8988T (cell line): ENCODE measurements around the gene MGA.

Source experiments
- DNase-seq: peaks from one replicate; pipeline ENCODE4 v3.0.0; 2011

The MGA gene

DNA sequence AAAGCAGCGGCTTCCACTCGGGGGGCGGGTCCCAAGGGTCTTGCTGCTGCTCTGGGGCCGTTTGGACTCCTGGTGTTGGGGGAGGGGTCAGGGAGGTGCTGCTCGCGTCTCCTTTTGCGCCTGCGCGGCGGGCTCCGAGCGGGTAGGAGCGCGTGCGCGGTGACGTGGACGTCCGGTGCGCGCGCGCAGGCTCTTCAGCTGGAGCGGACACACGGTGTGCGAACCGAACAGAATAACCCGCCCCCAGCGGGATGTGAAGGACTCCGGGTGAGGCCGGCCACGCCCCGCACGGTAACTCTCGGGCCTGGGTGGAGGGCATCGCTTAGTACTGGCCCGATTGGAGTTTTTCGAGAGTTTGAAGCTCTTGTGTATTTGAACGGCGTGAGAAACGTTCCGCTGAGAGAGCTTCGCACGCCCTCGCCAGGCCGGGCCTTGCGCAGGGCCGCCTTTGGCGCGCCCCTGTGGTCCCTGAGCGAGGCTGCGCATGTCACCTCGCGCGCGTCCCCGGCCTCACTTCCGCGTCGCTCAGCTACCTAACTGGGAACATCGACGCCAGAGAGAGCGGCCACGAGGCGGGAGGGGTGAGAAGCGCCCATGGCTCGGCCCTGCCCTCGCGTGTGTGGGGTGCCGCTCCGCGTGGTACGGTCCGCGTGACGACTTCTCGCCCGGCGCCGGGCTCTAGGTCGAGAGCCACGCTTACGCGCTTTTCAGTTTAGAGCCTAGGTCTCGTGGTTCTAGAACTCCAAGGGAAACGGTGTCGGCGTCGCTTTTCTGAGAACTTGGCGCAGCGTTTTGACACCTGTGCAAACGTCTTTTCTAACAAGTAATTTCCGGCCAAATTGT lies at the start of gene MGA:
TSS of gene MGA (plus strand) at position 171 of the 843 bp plus-strand sequence.
- peak; percentile 75 for DNase-seq

GRCh38 chr15:41620536-41621199 lies 39.5 kb upstream of the MGA start:
- no peak for DNase-seq

GRCh38 chr15:41621200-41622193 lies 38.7 kb upstream of the MGA start:
- peak; percentile 81 for DNase-seq

GRCh38 chr15:41622901-41623300 lies 37.3 kb upstream of the MGA start:
- DNase-seq, result no peak

GRCh38 chr15:41627203-41627602 lies 33.0 kb upstream of the MGA start:
- no peak for DNase-seq

DNA sequence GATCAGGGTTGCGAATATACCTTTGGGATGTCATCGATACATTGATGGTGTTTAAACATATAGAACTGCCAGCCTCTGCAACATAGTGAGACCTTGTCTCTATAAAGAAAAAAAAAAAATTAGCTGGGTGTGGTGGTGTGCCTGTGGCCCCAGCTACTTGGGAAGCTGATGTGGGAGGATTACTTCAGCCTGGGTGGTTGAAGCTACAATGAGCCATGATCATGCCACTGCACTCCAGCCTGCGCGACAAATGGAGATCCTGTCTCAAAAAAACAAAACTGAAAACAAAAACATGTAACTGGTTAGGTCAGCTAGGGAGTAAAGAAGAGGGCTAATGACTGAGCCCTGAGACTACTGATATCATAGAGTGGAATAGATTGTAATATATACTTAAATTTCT lies 30.7 kb upstream of the MGA start:
- DNase-seq, result no peak

DNA sequence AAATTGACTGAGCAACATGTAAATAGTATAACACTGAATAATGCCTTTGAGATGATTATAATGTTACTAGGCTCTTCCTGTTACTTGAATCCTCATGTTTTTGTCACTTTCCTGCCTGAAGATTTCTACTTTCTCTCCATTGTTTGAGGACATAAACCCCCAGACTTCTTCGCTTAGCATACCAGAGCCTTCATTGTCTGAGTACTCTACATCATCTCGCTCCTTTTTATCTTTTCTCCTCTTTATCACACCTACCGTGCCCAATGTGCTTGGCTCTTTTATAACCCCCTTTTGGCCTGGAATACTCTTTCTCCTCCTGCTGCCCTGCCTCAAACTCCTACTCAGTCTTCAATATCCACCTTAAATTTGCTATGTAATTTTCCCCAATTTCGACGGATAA lies 30.3 kb upstream of the MGA start:
- no peak for DNase-seq

DNA sequence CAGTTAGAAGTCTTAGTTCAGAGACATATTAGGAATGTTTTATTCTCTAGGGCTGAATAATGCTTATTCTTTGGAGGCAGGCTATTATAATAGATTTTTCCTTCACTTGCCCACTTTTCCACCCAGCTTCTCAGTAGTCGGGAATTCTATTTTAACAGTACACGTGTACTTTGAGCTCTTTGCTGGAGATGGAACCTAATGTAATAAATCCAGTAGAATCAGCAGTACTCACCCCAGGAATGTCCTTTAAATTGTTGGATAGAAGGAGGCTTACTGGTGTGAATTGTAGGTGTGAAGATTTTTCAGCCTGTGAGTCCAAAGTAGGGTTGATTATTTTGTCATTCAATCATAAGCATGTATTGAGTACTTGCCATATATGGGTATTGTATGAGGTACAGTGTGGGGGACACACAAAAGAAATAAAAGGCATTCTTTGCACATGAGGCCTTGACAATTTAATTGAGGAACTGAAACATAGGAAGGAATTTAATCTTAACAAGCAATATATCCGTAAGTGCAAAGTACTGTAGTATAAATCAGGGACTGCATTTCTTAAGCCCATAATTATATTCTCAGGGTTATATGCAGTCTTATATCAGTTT lies 29.5 kb upstream of the MGA start:
- no peak for DNase-seq

GRCh38 chr15:41631880-41632470 lies 28.2 kb upstream of the MGA start:
- no peak for DNase-seq

GRCh38 chr15:41633609-41634008 lies 26.6 kb upstream of the MGA start:
- DNase-seq, result no peak

- DNase-seq, result no peak
Measured at GRCh38 chr15:41634072-41634626, 26.1 kb upstream of the MGA start.

DNA sequence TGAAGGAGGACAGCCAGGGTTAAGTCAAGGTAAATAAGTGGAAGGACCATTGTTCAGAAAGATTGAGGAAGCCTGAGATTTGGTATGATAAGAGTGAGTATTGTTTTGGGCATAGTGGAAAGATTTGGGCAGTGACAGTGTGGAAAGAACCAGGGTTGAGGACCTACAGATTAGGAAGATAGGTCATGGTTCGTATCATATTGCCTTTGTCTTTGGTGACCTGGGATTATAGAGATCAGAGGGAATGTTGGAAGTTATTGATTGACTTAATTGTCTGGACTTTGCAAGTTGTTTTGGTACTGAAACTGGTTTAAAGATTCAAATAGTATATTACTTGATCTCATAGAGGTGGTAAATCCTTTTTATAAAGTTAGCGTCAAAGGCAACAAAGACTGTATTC lies 23.1 kb upstream of the MGA start:
- no peak for DNase-seq

DNA sequence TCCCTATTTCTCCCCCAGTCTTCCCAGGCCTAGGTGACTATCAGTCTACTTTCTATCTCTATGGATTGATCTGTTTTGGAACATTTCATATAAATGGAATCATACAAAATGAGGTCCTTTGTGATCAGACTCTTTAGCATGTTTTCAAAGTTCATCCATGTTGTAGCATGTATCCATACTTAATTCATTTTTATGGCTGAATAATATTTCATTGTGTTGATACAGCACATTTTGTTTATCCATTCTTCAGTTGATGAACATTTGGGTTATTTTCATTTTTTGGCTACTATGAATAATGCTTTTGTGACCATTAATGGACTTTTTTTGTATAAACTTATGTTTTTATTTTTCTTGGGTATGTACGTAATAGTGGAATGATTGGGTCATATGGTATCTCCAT lies 19.2 kb upstream of the MGA start:
- no peak for DNase-seq

- no peak for DNase-seq
Measured at GRCh38 chr15:41647262-41647661, 12.9 kb upstream of the MGA start.

DNA sequence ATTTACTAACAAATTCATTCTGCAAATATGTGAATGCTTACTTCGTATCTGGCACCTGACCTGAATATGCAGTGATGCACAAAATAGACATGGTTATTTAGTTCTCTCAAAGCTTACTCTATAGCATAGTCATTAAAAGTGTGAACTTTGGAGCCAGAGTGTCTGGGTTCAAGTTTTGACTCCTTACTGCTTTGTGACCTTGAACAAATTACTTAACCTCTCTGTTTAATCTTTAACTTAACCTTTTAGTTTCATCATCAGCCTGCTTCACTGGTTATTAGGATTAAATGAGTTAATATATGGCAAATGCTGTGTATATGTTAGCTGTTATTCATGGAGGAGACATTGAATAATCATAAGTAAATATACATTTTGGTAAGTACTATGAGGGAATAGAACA lies 12.1 kb upstream of the MGA start:
- no peak for DNase-seq

GRCh38 chr15:41648770-41649169 lies 11.4 kb upstream of the MGA start:
- no peak for DNase-seq

DNA sequence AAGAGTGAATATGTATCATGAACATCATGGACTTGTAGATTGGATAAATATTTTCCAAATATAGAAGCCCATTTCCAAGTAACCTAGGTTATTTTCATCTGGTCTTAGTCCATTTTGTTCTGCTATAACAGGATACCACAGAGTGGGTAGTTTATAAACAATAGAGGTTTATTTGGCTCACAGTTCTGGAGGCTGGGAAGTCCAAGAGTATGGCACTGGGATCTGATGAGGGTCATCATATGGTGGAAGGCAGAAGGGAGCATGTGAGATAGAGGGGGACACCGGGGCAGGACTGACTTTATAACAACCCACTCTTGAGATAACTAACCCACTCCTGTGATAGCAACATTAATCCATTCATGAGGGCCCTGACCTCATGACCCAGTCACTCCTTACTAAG lies 9.4 kb upstream of the MGA start:
- no peak for DNase-seq

DNA sequence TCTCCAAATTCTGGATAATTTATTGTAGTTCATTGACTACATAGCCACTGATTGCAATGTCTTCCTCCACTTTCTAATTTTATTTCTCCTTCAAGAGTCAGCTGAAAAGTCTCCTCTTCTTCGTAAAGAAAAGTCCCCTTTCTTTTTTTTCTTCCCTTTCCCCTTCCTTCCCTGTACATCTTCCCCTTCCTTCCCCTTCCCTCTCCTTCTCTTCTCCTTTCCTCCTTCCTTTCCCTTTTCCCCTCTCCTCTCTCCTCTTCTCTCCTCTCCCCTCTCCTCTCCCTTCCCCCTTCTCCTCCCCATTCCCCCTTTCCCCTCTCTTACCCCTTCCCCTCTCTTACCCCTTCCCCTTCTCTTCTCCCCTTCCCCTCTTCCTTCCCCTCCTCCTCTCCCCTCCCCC lies 8.8 kb upstream of the MGA start:
- DNase-seq, result no peak

DNA sequence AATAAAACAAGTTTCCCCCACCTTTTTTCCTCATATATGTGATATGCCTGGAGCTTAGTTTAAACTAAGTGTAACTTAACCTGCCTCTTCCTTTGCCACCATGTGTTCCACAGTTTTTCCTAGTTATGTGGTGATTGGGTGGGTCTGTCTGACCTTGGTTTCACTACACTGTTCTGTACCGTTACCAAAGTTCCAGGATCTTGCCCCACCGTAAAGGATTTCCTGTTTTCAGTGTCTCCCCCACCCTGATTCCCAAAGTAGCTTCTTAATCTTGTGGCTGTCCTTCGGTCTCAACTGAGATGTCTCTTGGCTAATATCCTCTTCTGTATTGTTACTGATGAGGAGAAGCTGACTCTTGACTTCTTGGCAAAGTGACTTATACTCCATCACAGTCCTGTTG lies 6.4 kb upstream of the MGA start:
- DNase-seq, result no peak

GRCh38 chr15:41655716-41656115 lies 4.5 kb upstream of the MGA start:
- DNase-seq, result no peak

- DNase-seq, result no peak
Measured at GRCh38 chr15:41656188-41656587, 4.0 kb upstream of the MGA start.

- DNase-seq, result no peak
Measured at GRCh38 chr15:41658689-41659088, 1.5 kb upstream of the MGA start.
